Thyroid gland (tissue), 4 donors: ENCODE data around the gene MS4A14.

ENCODE experiments used
- POLR2A ChIP-seq, 2 donors: fragments of 450-650 bp; IDR thresholded peaks; one replicate each; pipeline ENCODE4 v1.6.1; 2017; ENCODE audit warnings: antibody characterized with exemption in 2 of 2, mild to moderate bottlenecking in 2 of 2, moderate library complexity in 1 of 2
- TF ChIP-seq, protein P1 (sequence below), 6 experiments: fragments of 200-600 bp in 3 of 6; fragments of 450-650 bp in 3 of 6; sonication (generic) in 3 of 6; IDR thresholded peaks; one replicate each; pipeline ENCODE4 v1.5.1; 2016 to 2019; ENCODE audit warnings: antibody characterized with exemption in 6 of 6, mild to moderate bottlenecking in 2 of 6, inconsistent platforms in 1 of 6, moderate library complexity in 1 of 6

DNA sequence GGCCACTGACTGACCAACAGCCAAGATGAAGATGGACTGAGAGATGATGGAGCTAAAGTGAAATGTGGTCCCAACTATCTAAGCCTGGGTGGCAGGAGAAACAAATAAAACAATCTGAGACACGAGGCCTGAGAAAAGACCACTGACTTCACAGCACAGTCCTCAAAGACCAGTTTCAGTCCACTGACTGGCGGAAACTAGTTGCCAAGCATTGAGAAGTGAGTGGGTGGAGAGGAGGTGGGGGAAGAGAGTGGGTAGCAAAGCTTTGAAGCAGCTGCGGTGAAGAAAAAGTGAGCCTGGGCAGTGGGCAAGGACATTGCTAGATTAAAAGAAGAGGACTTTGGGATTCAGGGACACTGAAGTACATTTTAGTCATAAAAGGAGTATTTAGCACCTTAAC, 61.3 kb downstream of the MS4A14 start:
- TF ChIP-seq, protein P1, sequence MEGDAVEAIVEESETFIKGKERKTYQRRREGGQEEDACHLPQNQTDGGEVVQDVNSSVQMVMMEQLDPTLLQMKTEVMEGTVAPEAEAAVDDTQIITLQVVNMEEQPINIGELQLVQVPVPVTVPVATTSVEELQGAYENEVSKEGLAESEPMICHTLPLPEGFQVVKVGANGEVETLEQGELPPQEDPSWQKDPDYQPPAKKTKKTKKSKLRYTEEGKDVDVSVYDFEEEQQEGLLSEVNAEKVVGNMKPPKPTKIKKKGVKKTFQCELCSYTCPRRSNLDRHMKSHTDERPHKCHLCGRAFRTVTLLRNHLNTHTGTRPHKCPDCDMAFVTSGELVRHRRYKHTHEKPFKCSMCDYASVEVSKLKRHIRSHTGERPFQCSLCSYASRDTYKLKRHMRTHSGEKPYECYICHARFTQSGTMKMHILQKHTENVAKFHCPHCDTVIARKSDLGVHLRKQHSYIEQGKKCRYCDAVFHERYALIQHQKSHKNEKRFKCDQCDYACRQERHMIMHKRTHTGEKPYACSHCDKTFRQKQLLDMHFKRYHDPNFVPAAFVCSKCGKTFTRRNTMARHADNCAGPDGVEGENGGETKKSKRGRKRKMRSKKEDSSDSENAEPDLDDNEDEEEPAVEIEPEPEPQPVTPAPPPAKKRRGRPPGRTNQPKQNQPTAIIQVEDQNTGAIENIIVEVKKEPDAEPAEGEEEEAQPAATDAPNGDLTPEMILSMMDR (IDR thresholded peaks at IDR 0.05) = no peak
- no peak for TF ChIP-seq POLR2A (IDR thresholded peaks at IDR 0.05)
